Breast epithelium (tissue), 3 donors: ENCODE data around the gene LRRC74B.

Experiments used
- POLR2A ChIP-seq: fragments of 450-650 bp; IDR thresholded peaks from one replicate; pipeline ENCODE4 v1.6.1; 2016; ENCODE audit warnings: antibody characterized with exemption, mild to moderate bottlenecking, moderate library complexity
- POLR2AphosphoS5 ChIP-seq, 3 donors: sonication (generic); formaldehyde crosslinking; IDR thresholded peaks; one replicate each; pipeline ENCODE4 v1.6.1; 2017; ENCODE audit warnings: antibody characterized with exemption in 3 of 3
- TF ChIP-seq, protein P1 (sequence below), 3 donors: fragments of 450-650 bp; IDR thresholded peaks; one replicate each; pipeline ENCODE4 v1.5.1; 2016 to 2017; ENCODE audit warnings: antibody characterized with exemption in 3 of 3, mild to moderate bottlenecking in 3 of 3, moderate library complexity in 3 of 3

DNA sequence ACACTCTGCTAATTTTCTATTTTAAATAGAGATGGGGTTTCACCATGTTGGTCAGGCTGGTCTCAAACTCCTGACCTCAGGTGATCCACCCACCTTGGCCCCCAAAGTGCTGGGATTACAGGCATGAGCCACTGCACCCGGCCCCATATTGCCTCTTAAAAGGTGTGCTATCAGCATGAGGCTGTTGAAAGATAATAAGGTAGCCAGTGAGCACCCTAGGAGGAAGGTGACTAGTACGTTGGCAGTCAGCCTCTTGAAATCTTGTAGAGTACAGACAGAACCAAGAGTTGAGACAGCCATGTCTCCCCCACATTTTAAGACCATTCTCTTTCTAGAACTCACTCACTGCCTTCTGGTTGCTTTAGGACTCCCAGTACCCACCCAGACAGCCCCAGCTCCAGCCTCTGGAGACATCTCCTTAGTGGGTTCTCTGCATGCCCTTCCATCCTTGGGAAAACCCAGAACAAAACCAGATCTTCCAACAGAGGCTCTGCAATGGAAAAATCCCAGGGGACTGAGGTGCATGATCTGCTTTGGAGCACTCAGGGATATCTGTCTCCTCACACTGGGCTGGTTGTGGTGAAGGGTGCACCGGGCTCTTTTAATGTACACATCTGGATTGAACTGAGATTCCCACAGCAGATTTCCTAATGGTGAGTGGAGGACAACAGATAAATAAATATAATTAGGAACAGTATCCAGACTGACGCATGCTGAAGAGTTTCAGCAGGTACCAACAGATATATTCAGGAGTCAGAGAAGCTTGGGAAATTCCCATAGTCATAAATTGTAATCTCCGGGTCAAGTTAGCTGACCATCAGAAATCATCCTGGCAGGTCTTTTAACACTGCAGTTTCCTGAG is 49.4 kb downstream of the LRRC74B start:
- TF ChIP-seq POLR2A (no peak), POLR2AphosphoS5 (IDR thresholded peaks at IDR 0.05) (no peak)
- TF ChIP-seq, protein P1, sequence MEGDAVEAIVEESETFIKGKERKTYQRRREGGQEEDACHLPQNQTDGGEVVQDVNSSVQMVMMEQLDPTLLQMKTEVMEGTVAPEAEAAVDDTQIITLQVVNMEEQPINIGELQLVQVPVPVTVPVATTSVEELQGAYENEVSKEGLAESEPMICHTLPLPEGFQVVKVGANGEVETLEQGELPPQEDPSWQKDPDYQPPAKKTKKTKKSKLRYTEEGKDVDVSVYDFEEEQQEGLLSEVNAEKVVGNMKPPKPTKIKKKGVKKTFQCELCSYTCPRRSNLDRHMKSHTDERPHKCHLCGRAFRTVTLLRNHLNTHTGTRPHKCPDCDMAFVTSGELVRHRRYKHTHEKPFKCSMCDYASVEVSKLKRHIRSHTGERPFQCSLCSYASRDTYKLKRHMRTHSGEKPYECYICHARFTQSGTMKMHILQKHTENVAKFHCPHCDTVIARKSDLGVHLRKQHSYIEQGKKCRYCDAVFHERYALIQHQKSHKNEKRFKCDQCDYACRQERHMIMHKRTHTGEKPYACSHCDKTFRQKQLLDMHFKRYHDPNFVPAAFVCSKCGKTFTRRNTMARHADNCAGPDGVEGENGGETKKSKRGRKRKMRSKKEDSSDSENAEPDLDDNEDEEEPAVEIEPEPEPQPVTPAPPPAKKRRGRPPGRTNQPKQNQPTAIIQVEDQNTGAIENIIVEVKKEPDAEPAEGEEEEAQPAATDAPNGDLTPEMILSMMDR (IDR thresholded peaks at IDR 0.05): no peak
